ENCODE data around the gene POT1. TPM values are rescaled to one million over a fixed set of nuclear protein-coding genes. Genes with fewer than 3 reads are reported as not detected.
"Not testable (repeated sequence)": the region's sequence is repeated elsewhere in the genome, so short reads cannot be mapped to it uniquely, and the experiment has no call there.

The POT1 gene
- total and polyA plus RNA-seq, 2 of the 4 experiments (the other 2 are of a cell fraction) = 12.7 to 28.5 TPM

DNA sequence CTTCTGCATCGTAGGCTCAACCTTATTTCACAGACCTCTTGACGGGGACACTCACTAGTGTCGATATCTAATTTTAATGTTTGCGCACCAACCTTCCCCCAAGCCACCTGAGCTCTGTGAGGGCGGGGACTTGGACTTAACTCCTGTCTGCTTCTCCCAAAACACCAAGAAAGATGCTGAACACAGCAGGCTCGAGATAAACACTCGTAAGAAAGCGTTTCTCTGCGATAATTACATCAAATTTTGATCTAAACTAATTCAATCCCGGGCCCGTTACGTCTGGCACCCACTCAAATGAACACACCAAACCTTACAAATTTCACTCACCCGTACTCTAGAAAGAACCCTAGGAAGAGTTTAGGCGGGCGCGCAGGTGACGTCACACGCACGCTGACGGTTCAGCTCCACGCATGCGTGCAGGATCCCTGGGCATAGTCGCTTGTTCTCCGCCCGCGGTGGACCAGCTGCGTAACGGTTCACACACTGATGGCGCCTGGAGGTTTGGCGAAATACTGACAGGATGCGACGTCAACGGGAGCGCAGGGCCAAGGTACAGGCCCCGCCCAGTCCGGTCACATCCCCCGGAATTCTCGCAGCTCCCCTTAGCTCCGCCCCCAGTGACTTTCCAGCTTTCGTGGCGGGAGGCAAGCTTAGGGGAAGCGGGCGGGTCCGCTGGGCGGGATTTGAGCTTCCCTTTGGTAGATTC, at the start of gene POT1 (continued):
- no peak; the same call in 1 of the 2 replicates for TF ChIP-seq USF2 (IDR thresholded peaks at IDR 0.05; ENCODE audit: low read depth, low read length)
- no peak for TF ChIP-seq BHLHE40 (IDR thresholded peaks at IDR 0.05; ENCODE audit: low read depth, low read length)
- no peak for TF ChIP-seq RFX5 (IDR thresholded peaks at IDR 0.05; ENCODE audit: low read depth, low read length)
- peak; percentile 67 for TF ChIP-seq POLR2A (IDR thresholded peaks at IDR 0.05; ENCODE audit: low read depth, low read length)

DNA sequence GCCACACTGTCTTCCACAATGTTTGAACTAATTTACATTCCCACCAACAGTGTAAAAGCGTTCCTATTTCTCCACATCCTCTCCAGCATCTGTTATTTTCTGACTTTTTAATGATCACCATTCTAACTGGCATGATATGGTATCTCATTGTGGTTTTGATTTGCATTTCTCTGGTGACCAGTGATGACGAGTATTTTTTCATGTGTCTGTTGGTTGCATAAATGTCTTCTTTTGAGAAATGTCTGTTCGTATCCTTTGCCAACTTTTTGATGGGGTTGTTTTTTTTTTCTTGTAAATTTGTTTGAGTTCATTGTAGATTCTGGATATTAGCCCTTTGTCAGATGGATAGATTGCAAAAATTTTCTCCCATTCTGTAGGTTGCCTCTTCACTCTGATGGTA, 45.5 kb upstream of the POT1 start:
- H4K20me1 ChIP-seq (ENCODE audit: insufficient read depth, low read length); H3K79me1 ChIP-seq (ENCODE audit: low read depth in 1 of 2, low read length in 2 of 2); H4K91ac ChIP-seq (ENCODE audit: insufficient read depth, low read depth, low read length); dilution Hi-C loops (cut with HindIII; ENCODE audit: low sequenced_read_pairs, unreplicated experiment); H2AK9ac ChIP-seq (replicated peaks; ENCODE audit: low read depth, low read length, poor library complexity); H3K4me1 ChIP-seq (ENCODE audit: control insufficient read depth, insufficient read depth, low read length); H3K4ac ChIP-seq (ENCODE audit: low read depth, low read length); H3K36me3 ChIP-seq (ENCODE audit: control insufficient read depth, insufficient read depth, low read length); H2AK5ac ChIP-seq (ENCODE audit: low read depth, low read length); ATAC-seq (ENCODE audit: low read depth); H3K4me2 ChIP-seq (ENCODE audit: low read depth, low read length); H3K9me3 ChIP-seq (ENCODE audit: control insufficient read depth, insufficient read depth, low read length); H3K27me3 ChIP-seq (ENCODE audit: control insufficient read depth, insufficient read depth, low read length); H3K4me3 ChIP-seq (ENCODE audit: insufficient read depth, low read depth, low read length); H2BK20ac ChIP-seq (ENCODE audit: low read depth, low read length); DNase-seq; H4K8ac ChIP-seq (ENCODE audit: low read depth in 2 of 2, low read length in 2 of 2); H3K9ac ChIP-seq (ENCODE audit: low read depth, low read length); CTCF ChIA-PET; in situ Hi-C loops (cut with MboI; ENCODE audit: low sequenced_read_pairs); H3K9me1 ChIP-seq (ENCODE audit: insufficient read depth, low read length); H2AFZ ChIP-seq (replicated peaks; ENCODE audit: low read length, poor library complexity); H2BK15ac ChIP-seq (ENCODE audit: low read depth, low read length); H3K14ac ChIP-seq (replicated peaks; ENCODE audit: low read depth, low read length); H2BK120ac ChIP-seq (ENCODE audit: low read depth, low read length); intact Hi-C loops (cut with micrococcal nuclease); POLR2A ChIA-PET (ENCODE audit: unreplicated experiment); BruUV-seq (replicated peaks); H3K56ac ChIP-seq (ENCODE audit: extremely low read depth, insufficient read depth, low read length); H3K27ac ChIP-seq (ENCODE audit: insufficient read depth, low read length); H3K23ac ChIP-seq (ENCODE audit: low read depth, low read length); H3K18ac ChIP-seq (ENCODE audit: low read depth, low read length); H2BK5ac ChIP-seq (ENCODE audit: low read depth, low read length, poor library complexity, severe bottlenecking); H4K5ac ChIP-seq (ENCODE audit: low read depth, low read length): not testable (repeated sequence)
- 0% methylated on average over 1 of the region's 3 CpGs; no CpG with 5 or more reads in 1 of the 2 experiments for WGBS, 2 experiments (ENCODE audit: extremely low coverage in 2 of 2, insufficient read length in 1 of 2)

Measured in IMR-90 (cell line).